ENCODE results near the gene LPIN2.

LPIN2 gene

GRCh38 chr18:2966560-2966959 is 46.4 kb downstream of the LPIN2 start:
- no peak for DNase-seq (ENCODE audit: low read depth)
- no peak overlapping the region for H3K4me3 ChIP-seq (ENCODE audit: low read depth, low read length)
- no peak for TF ChIP-seq CTCF (IDR thresholded peaks at IDR 0.05; ENCODE audit: control insufficient read depth, extremely low read depth, insufficient read depth)

GRCh38 chr18:2965797-2966196 is 47.1 kb downstream of the LPIN2 start:
- no peak for DNase-seq (ENCODE audit: low read depth)
- no peak overlapping the region for H3K4me3 ChIP-seq (ENCODE audit: low read depth, low read length)
- TF ChIP-seq CTCF (IDR thresholded peaks at IDR 0.05; ENCODE audit: control insufficient read depth, extremely low read depth, insufficient read depth) = no peak

- TF ChIP-seq CTCF (IDR thresholded peaks at IDR 0.05; ENCODE audit: control insufficient read depth, extremely low read depth, insufficient read depth) = no peak
- no peak for DNase-seq (ENCODE audit: low read depth)
- H3K4me3 ChIP-seq (ENCODE audit: low read depth, low read length) = no peak overlapping the region
Observed at GRCh38 chr18:2964361-2965010, 48.5 kb downstream of the LPIN2 start.

All from LNCaP clone FGC (cell line).